Neural cell (in vitro differentiated cells): ENCODE results near the gene PITPNB. TPM values are rescaled to one million over a fixed set of nuclear protein-coding genes. Genes with fewer than 3 reads are reported as not detected.

ENCODE experiments used
- H2AFZ ChIP-seq: fragments of 200-600, 300-800 bp; sonication (generic), shearing (Covaris generic); 2 replicates; pipeline ENCODE4 v1.6.0; 2014; ENCODE audit warnings: low read depth, mild to moderate bottlenecking, antibody characterized with exemption, low read length, moderate library complexity
- H3F3A ChIP-seq: fragments of 200-600 bp; shearing (Covaris generic); 2 replicates; pipeline ENCODE4 v1.6.1; 2016; ENCODE audit warnings: mild to moderate bottlenecking, moderate library complexity, mixed read lengths, antibody characterized with exemption, low read length; ENCODE audit not compliant: insufficient read depth, poor library complexity, severe bottlenecking
- H3K27ac ChIP-seq: fragments of 200-600, 300-800 bp; sonication (generic), shearing (Covaris generic); 2 replicates; pipeline ENCODE4 v1.5.1; 2014; ENCODE audit warnings: mild to moderate bottlenecking, low read length, moderate library complexity
- H3K27me3 ChIP-seq: fragments of 300-800, 200-600 bp; sonication (generic), shearing (Covaris generic); 2 replicates; pipeline ENCODE4 v1.6.0; 2014; ENCODE audit warnings: mild to moderate bottlenecking, low read depth, low read length, moderate library complexity; ENCODE audit not compliant: insufficient read depth
- H3K36me3 ChIP-seq: fragments of 300-800, 200-600 bp; sonication (generic), shearing (Covaris generic); 2 replicates; pipeline ENCODE4 v1.5.1; 2014; ENCODE audit warnings: mild to moderate bottlenecking, antibody characterized with exemption, low read length, moderate library complexity; ENCODE audit not compliant: insufficient read depth
- H3K4me2 ChIP-seq: fragments of 300-800, 200-600 bp; sonication (generic), shearing (Covaris generic); 2 replicates; pipeline ENCODE4 v1.6.0; 2014; ENCODE audit warnings: mild to moderate bottlenecking, low read length
- H3K4me3 ChIP-seq: fragments of 300-800, 200-600 bp; sonication (generic), shearing (Covaris generic); 2 replicates; pipeline ENCODE4 v1.5.1; 2014; ENCODE audit warnings: mild to moderate bottlenecking, low read length, moderate library complexity
- H3K79me2 ChIP-seq: fragments of 200-600 bp; shearing (Covaris generic); replicated peaks from 2 replicates; pipeline ENCODE4 v1.6.0; 2014; ENCODE audit warnings: mild to moderate bottlenecking, low read length, moderate library complexity; ENCODE audit not compliant: insufficient read depth
- H3K9ac ChIP-seq: fragments of 300-800, 200-600 bp; sonication (generic), shearing (Covaris generic); 2 replicates; pipeline ENCODE4 v1.6.1; 2016; ENCODE audit warnings: mild to moderate bottlenecking, low read length, mixed read lengths
- H3K9me2 ChIP-seq: fragments of 200-600 bp; shearing (Covaris generic); 2 replicates; pipeline ENCODE4 v1.6.1; 2016; ENCODE audit warnings: mild to moderate bottlenecking, low read length, mixed read lengths; ENCODE audit not compliant: insufficient read depth
- H3K9me3 ChIP-seq: fragments of 200-600, 300-800 bp; sonication (generic), shearing (Covaris generic); 2 replicates; pipeline ENCODE4 v1.6.1; 2016; ENCODE audit warnings: mild to moderate bottlenecking, mixed run types, low read length, moderate library complexity, mixed read lengths
- H4K20me1 ChIP-seq: fragments of 200-600 bp; shearing (Covaris generic); 2 replicates; pipeline ENCODE4 v1.6.1; 2016; ENCODE audit warnings: mild to moderate bottlenecking, mixed run types; ENCODE audit not compliant: insufficient read depth
- CTCF ChIP-seq: fragments of 450-650 bp; IDR thresholded peaks from 2 replicates; pipeline ENCODE4 v1.5.1; 2014; ENCODE audit warnings: antibody characterized with exemption, mild to moderate bottlenecking, moderate library complexity; ENCODE audit not compliant: poor library complexity, severe bottlenecking
- EP300 ChIP-seq: fragments of 450-650 bp; conservative IDR thresholded peaks from 2 replicates; pipeline ENCODE4 v1.6.1; 2014; ENCODE audit warnings: antibody characterized with exemption, mild to moderate bottlenecking, moderate library complexity; ENCODE audit not compliant: poor library complexity, severe bottlenecking
- EZH2 ChIP-seq: fragments of 200-600, 300-800 bp; shearing (Covaris generic), sonication (generic); IDR thresholded peaks from 2 replicates; pipeline ENCODE4 v1.6.1; 2014; ENCODE audit warnings: antibody characterized with exemption, low read length, borderline replicate concordance, mild to moderate bottlenecking; ENCODE audit not compliant: insufficient read depth, poor library complexity, severe bottlenecking
- MXI1 ChIP-seq: fragments of 450-650 bp; conservative IDR thresholded peaks from 2 replicates; pipeline ENCODE4 v1.6.1; 2014; ENCODE audit warnings: antibody characterized with exemption, mild to moderate bottlenecking; ENCODE audit not compliant: poor library complexity, severe bottlenecking
- POLR2AphosphoS5 ChIP-seq: IDR thresholded peaks from 2 replicates; pipeline ENCODE4 v1.6.1; 2012
- RAD21 ChIP-seq: fragments of 450-650 bp; conservative IDR thresholded peaks from 2 replicates; pipeline ENCODE4 v1.6.1; 2014; ENCODE audit warnings: antibody characterized with exemption, mild to moderate bottlenecking, moderate library complexity
- REST ChIP-seq: IDR thresholded peaks from 2 replicates; pipeline ENCODE4 v1.6.1; 2012; ENCODE audit warnings: borderline replicate concordance
- SMC3 ChIP-seq: fragments of 450-650 bp; conservative IDR thresholded peaks from 2 replicates; pipeline ENCODE4 v1.6.1; 2014; ENCODE audit warnings: antibody characterized with exemption, mild to moderate bottlenecking, moderate library complexity; ENCODE audit not compliant: poor library complexity
- TAF1 ChIP-seq: IDR thresholded peaks from 2 replicates; pipeline ENCODE4 v1.6.1; 2012; ENCODE audit warnings: low read depth
- polyA plus RNA-seq: library from polyadenylated mRNA; depleted of rRNA; stranded (reverse); fragments of >200 nt; gene quantifications from 2 replicates; pipeline ENCODE4 v1.2.3, GENCODE V29; 2014
- small RNA-seq, 3 experiments: library from RNA; depleted of rRNA; stranded (forward); fragments of <200 nt; gene quantifications; one replicate each; pipeline ENCODE3, GENCODE V24; 2012

Gene PITPNB
- polyA plus RNA-seq, 1 donor from 2014 or later: 44.8 TPM

DNA sequence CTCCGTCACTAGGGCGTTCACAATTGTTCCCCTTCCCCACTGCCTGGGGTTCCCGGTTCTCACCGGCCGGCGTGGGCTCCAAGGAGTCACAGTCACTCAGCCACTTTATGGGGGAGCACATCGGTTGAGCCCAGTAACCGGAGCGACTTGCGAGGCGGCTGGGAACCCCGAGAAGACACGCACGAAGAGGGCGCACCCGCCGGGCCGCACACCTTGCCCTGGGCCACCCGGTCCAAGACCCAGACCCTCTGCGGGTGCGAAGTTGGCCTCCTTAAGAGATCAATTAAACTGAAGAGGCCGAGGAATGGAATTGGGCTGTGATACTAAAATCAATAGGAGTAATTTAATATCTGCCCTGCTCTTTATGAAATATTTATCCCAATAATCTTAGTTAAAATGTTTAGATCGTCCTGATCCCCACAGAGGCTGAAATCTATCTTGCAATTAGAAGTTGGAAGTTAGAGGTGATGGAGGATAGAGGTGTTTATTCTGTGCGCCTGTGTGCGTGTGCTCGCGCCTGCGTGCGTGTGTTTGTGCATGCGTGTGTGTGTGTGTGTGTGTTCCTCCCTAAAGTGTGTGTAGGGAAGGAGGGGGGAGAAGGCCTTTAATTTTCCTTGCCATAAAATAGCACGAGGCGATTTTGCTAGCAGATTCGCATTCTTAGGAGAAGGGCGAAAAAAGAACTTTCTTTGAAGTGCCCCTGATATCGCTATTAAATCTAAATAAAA, 116.5 kb downstream of the PITPNB start:
- TF ChIP-seq CTCF: no peak
- TF ChIP-seq RAD21: no peak
- no peak for TF ChIP-seq REST
- no peak for TF ChIP-seq SMC3
- TF ChIP-seq EP300: no peak
- no peak for TF ChIP-seq TAF1
- TF ChIP-seq MXI1: no peak
- no peak for TF ChIP-seq POLR2AphosphoS5
- TF ChIP-seq EZH2: no peak
- Histone ChIP-seq H3K4me2 (peak overlapping the region; percentile 85), H3K79me2 (peaks cover 33% of the 10 kb centered on the region), H3K9me2 (no peaks in the 10 kb centered on the region), H2AFZ (peak overlapping the region; percentile 45), H3K27me3 (no peaks in the 10 kb centered on the region), H3K9me3 (no peaks in the 10 kb centered on the region), H3K27ac (peak overlapping the region; percentile 89), H3K36me3 (no peaks in the 10 kb centered on the region), H3K4me3 (peak overlapping the region; percentile 80), H3K9ac (peak overlapping the region; percentile 93), H3F3A (no peaks in the 10 kb centered on the region), H4K20me1 (no peaks in the 10 kb centered on the region)

Small RNAs within 50 kb of the gene (small RNA-seq; reads per million reads assigned to genes)
- gene MIR3199-1 (0 to 0.30 (median 0) reads per million in 3 experiments), gene RF02198 (0 reads per million in 3 experiments)

Other genes starting within 250 kb of the PITPNB start
- gene MN1, start 117.5 kb downstream of the PITPNB start, polyA plus RNA-seq: 7.3 and 7.6 TPM in 2 replicates